HG03575 (cell line): ENCODE results near the gene ATG14.
"Not testable (repeated sequence)": the region's sequence is repeated elsewhere in the genome, so short reads cannot be mapped to it uniquely, and the experiment has no call there.

Experiments
- ATAC-seq: cut with Tn5 transposase; IDR thresholded peaks from one replicate; pipeline ENCODE4 v1.9.1; 2021; ENCODE audit not compliant: unreplicated experiment, insufficient number of reproducible peaks, low FRiP score; ENCODE audit errors: extremely low read depth

The ATG14 gene

GRCh38 chr14:55399183-55399582 lies 12.4 kb downstream of the ATG14 start:
- ATAC-seq, result no peak

- ATAC-seq, result no peak
These were observed 13.0 kb downstream of the ATG14 start for GRCh38 chr14:55398679-55399078.

GRCh38 chr14:55389330-55389729 lies 22.3 kb downstream of the ATG14 start:
- no peak for ATAC-seq

GRCh38 chr14:55388160-55388559 lies 23.5 kb downstream of the ATG14 start:
- no peak for ATAC-seq

GRCh38 chr14:55387121-55387520 lies 24.5 kb downstream of the ATG14 start:
- no peak for ATAC-seq

GRCh38 chr14:55386037-55386808 lies 25.4 kb downstream of the ATG14 start:
- ATAC-seq, result no peak

- ATAC-seq, result no peak
These were observed 27.1 kb downstream of the ATG14 start for GRCh38 chr14:55384536-55384935.

- no peak for ATAC-seq
These were observed 28.0 kb downstream of the ATG14 start for GRCh38 chr14:55383541-55384140.

- ATAC-seq, result not testable (repeated sequence)
These were observed 28.6 kb downstream of the ATG14 start for GRCh38 chr14:55383056-55383466.

- no peak for ATAC-seq
These were observed 29.1 kb downstream of the ATG14 start for GRCh38 chr14:55382483-55382882.

- no peak for ATAC-seq
These were observed 30.1 kb downstream of the ATG14 start for GRCh38 chr14:55381561-55381960.

- no peak for ATAC-seq
These were observed 30.6 kb downstream of the ATG14 start for GRCh38 chr14:55381040-55381439.

- ATAC-seq, result no peak
These were observed 34.4 kb downstream of the ATG14 start for GRCh38 chr14:55377236-55377635.

- ATAC-seq, result no peak
These were observed 36.9 kb downstream of the ATG14 start for GRCh38 chr14:55374771-55375170.

- ATAC-seq, result no peak
These were observed 37.6 kb downstream of the ATG14 start for GRCh38 chr14:55373784-55374705.

GRCh38 chr14:55372825-55373224 lies 38.8 kb downstream of the ATG14 start:
- no peak for ATAC-seq

GRCh38 chr14:55372423-55372822 lies 39.2 kb downstream of the ATG14 start:
- ATAC-seq, result no peak

GRCh38 chr14:55370883-55371455 lies 40.7 kb downstream of the ATG14 start:
- no peak for ATAC-seq

- ATAC-seq, result no peak
These were observed 45.4 kb downstream of the ATG14 start for GRCh38 chr14:55366271-55366670.
